Stimulated activated CD8-positive, alpha-beta memory T cell treated with anti-CD3 and anti-CD28 coated beads, Interleukin-2, amount 100 ng/mL, for 48 hours (primary cell): ENCODE data around the gene NHERF1.

ENCODE experiments used
- DNase-seq, 2 donors: peaks; one replicate each; pipeline ENCODE4 v3.0.0-alpha.2; 2020; ENCODE audit warnings: low read depth in 2 of 2

Gene NHERF1

DNA sequence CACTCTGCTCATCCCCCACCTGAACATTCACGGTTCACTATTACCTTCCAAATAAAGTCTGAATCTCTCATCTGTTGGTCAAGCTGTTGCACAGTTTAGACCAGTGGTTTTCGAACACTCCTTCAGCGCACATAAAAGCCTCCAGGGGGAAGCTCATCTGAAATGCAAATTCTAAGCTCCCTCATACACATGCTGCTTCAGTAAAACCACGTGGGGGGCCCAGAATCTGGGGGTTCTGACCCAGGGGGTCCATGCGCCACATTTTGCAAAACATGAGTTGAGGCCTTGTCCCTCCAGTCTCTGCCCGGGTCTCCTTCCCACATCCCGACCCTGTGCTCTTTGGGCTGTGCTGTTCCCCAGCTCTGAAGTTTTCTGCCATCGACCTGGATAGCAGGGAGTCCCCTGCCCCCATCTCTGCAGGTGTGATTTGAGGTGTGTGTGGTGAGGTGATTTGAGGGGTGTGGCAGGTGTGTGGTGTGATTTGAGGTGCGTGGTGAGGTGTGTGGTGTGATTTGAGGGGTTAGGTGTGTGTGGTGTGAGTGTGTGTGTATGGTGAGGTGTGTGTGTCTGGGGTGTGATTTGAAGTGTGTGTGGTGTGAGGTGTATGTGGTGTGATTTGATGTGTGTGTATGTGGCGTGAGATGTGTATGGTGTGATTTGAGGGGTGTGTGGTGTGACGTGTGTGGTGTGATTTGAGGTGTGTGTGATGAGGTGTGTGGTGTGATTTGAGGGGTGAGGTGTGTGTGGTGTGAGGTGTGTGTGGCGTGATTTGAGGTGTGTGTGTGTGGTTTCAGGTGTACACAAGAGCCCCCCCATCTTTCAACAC, 16.2 kb upstream of the NHERF1 start:
- no peak for DNase-seq

DNA sequence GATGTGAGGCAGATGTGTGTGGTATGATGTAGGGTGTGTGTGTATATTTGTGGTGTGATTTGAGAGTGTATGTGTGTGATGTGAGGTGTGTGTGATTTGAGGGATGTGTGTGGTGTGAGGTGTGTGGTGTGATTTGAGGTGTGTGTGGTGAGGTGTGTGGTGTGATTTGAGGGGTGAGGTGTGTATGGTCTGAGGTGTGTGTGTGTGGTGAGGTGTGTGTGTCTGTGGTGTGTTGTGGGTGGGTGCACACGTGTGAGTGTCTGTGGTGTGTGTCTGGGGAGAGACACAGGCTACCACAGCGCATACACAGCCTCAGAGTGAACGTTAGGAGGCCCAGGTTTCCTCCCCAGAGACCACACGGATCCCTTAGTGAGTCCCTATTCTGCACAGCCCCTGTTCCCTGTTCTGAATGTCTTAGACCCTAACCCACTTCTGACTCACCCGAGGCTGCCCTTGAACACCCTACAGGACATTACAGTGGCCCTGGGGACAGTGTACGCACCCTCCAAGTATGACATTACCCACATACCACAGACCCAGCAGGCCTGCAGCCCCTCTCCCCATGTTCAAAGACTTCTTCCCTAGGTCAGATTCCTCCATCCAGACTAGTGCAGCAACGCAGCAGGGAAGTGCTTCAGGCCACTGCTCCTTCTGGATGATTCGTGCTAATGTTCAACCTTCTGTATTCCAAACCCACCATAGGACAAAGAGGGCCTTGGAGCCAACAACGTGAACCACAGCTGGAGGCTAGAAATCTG, 14.9 kb upstream of the NHERF1 start:
- no peak for DNase-seq

DNA sequence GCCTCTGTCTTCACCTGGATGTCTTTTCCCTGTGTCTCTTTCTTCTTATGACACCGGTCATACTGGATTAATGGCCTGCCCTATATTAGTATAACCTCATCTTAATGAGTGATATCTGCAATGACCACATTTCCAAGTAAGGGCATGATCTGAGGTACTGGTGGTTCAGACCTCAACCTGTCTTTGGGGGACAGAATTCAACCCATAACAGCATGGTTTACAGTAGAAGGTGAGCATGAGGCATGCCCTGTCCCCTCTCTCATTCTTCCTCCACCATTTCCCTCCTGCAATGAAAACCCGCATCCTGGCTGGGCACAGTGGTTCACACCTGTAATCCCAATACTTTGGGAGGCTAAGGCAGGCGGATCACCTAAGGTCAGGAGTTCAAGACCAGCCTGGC, 14.2 kb upstream of the NHERF1 start:
- DNase-seq: no peak

DNA sequence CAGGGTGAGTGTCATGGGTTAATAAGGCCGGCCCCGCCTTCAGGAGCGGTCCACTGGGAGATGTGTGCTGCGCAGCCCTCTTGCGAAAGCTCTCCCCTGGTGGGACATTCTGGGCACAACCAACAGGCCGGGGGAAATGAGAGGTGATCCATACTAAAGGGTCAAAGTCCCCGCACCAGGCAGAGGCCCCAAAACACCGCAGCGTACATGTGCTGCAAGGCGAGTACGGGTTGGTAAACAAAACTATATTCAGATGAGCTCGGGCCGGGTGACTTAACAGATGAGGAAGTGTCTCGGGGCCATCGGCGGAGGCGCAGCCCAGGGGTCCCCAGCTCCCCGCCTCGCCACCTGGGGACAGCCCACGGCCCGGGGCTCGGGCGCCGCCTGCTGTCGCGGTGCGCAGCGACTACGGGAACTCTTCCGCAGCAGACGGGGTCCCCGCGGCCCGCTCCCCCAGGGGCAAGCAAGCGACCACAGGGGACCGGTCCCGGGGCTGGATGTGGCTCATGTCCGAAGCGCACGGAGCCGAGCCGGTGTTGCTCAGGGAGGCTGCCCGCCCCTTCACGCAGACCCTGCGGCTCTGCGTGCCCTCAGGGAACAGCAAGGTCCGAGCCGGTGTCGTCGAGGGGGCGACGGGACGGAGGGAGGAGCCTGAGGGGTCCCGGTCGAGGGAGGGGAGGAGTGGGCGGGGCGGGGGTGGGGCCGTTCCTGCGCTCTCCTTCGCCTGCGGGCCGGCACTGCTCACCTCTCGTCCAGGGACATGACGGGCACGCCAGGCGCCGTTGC, 11.7 kb upstream of the NHERF1 start, which contains the start of gene RAB37:
Gene RAB37, plus strand, starts transcription at position 744 of the 786 bp plus-strand sequence. Its CDS starts 17 bp downstream, at position 761.
- DNase-seq: no peak

GRCh38 chr17:74737299-74738050, 11.0 kb upstream of the NHERF1 start:
- no peak for DNase-seq

DNA sequence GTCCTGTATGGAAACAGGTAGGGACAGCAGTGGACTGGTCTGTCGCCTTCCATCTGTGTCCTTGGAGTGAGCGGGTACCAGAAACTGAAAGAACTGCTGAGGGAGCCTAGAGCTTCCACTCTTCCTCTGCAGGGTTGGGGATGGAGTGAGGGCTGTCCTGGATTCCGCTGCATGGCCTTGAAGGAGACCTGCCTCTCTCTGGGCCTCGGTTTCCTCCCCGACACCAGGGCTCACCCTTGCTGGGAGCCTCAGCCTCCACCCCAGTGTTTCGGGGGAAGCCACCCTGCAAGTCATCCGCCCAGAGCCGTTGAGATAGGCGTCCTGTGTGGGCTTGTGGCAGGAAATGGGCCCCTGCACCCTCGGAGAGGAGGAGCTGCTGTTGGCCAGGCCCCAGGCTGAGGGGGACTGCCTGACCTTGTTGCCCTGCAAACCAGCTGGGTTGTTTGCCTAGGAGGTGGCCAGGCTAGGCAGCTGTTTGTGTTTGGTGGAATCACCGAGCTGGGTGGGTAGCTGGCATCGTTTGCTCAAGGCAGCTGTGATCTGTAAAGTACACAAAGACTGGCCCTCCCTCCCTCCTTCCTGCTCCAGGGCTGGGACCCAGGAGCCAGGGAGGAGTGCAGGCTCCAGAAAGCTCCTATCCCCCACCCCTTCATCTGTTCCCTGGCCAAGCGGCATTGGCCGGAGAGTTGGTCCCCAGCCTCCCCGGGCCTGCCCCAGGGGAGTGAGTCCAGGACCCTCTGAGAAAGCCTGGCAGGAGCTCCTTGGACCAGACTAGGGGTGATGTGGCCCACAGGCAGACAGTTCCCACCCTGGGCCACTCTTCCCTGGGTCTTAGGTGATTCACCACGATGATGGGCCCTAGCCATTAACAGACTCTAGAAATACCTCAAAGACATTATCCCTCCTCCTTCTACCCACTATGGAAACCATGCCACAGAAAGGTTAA, 10.1 kb upstream of the NHERF1 start:
- peak; percentile 73 for DNase-seq

GRCh38 chr17:74739227-74739831, 9.1 kb upstream of the NHERF1 start:
- no peak for DNase-seq

DNA sequence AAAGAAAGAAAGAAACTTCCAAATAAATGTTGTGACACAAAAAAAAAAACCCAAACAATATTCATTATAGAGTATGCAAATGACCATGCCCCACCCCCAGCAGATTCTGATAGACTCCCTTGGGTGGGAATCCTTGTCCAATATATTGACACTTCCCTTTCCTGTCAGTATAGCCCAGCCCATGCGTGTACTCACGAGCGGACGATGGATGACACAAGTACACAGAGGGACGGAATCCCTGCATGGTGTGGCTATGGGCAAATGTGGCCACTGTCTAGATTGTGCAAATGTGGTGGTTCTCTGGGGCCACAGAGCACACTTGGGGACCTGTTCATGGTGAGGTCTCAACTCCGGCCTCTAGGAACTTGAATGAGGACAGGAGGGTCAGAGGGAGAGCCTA, 8.3 kb upstream of the NHERF1 start:
- no peak for DNase-seq

DNA sequence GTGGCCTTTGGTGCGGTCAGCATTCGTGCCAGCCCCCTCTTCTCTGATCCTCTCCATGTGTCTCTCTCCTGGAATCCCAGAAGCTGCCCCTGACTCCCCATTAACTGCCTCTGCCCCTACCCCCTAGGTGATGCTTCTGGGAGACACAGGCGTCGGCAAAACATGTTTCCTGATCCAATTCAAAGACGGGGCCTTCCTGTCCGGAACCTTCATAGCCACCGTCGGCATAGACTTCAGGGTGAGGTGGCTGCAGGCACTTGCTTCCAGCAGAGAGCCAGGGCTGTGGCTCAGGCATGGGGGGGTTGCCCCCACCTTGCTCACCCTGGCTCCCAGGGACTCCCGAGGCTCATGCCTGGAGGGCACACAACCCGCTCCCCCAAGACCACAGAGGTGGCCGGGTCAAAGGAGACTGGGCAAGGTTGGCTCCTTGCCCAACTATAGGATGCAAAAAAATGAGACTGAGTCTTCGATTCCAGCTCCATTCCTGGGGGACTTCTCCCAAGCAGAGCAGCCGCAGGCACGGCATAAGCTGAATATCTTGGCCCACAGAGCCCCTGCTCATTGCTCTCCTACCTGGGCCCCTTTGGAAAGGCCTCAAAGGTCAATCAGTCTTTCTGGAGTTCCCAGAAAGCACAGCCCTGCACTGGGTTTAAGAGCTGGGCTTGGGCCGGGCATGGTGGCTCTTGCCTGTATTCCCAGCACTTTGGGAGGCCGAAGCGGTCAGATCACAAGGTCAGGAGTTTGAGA, 7.6 kb upstream of the NHERF1 start:
- no peak for DNase-seq

DNA sequence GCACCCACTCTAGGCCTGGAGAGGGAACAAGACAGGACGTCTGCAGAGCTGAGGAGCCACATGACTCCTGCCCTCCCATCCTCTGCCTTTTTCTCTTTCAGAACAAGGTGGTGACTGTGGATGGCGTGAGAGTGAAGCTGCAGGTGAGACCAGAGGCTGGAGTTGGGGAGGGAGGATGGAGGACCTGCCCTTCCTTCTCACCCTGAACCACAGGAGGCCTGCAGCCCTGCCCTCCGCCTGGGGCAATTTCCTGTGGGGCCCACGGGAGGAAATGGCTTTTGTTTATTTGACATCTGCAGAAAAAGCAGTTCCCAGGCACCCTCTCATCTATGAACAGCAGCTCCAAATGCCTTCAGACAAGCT, 6.3 kb upstream of the NHERF1 start:
- no peak for DNase-seq

DNA sequence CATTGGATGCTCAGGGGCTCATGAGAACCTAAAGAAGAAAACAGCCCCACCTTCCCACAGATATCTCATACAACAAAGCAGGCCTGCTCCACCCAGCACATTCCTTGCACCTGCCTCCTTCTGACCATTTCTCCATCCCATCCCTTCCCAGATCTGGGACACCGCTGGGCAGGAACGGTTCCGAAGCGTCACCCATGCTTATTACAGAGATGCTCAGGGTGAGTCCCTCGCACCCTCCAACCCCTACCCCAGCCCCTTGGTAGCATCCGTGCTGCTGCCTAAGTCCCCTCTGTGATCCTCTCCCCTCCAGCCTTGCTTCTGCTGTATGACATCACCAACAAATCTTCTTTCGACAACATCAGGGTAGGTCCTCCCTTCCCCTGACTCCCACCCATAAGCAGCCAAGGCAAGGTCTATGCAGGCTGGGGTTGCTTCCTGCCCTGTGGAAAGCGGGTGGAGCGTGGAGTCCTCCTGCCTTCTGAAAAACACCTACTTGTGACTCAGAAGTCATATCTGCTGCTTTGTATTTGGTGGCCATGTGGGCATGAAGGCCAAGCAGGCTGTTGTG, 5.4 kb upstream of the NHERF1 start:
- DNase-seq: no peak

DNA sequence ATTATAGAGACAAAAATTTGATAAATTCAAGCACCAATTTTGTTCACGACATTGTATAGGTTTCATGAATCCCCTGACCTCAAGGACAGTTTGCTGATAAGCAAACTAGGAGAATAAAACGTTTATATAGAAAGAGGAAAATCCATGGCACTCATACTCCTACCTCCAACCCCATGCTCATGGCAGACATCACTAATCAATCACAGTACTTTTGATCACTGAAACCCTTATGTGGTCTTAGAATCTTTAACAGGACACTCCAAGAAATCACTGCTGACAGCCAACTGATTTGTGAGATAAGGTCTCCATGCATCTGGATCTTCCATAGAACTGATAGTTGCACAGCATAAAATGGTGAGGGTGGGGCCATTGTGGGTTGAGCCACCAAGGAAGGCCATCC, 4.7 kb upstream of the NHERF1 start:
- DNase-seq: no peak

DNA sequence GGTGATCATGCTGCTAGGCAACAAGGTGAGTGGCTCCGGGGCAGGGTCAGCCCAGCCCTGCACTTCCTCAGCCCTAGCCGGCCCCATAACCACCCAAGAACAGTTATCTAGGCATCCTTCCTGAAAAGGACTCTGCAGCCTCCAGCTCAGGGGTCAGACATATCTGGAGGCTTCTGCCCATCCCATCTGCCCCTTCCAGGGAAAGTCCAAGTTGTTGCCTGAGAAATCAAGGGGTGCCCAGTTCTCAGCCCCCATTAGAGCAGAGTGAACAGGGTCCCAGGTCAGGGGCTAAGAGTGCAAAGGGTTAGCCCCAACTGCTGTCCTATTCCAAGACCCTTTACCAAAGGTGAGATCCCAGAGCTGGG, 4.1 kb upstream of the NHERF1 start:
- DNase-seq: no peak

DNA sequence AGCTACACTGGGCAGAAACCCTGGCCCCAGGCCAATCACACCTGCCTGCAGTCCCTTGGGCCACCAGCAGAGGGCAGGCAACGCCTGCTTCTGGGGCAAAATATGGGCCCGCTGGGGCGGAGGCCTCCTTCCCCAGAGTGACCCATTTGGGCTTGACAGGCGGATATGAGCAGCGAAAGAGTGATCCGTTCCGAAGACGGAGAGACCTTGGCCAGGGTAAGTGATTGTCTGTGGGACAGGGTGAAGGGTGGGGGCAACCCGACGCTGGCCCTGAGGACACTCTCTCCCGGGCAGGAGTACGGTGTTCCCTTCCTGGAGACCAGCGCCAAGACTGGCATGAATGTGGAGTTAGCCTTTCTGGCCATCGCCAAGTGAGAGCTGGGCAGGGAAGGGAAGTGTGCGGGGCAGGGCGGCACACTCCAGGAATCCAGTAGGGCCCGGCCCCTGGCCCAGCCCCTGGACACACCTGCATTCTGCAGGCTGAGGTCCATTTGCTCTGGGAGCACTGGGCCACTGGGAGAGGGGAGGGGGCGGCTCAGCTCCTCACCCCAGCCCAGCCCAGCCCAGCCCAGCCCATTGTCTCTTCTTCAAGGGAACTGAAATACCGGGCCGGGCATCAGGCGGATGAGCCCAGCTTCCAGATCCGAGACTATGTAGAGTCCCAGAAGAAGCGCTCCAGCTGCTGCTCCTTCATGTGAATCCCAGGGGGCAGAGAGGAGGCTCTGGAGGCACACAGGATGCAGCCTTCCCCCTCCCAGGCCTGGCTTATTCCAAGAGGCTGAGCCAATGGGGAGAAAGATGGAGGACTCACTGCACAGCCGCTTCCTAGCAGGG, 3.5 kb upstream of the NHERF1 start:
- peak; percentile 79 to 82 for DNase-seq

GRCh38 chr17:74745548-74746177, 2.8 kb upstream of the NHERF1 start:
- no peak for DNase-seq

DNA sequence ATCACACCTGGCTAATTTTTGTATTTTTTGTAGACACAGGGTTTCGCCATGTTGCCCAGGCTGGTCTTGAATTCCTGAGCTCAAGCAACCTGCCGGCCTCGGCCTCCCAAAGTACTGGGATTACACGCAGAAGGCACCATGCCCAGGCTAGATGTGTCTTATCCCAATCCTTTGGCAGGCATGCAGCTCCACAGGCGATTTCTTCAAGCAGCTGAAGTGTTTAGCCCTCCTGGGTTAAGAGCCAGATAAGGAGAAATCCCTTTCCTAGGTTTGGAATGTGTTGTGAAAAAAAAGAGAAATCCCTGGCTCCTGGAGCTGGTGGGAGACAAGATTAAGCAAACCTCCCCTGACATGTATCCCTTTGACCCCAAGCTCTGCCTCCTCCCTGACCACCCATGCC, 2.1 kb upstream of the NHERF1 start:
- no peak for DNase-seq

GRCh38 chr17:74746922-74747321, 1.5 kb upstream of the NHERF1 start:
- DNase-seq: no peak

DNA sequence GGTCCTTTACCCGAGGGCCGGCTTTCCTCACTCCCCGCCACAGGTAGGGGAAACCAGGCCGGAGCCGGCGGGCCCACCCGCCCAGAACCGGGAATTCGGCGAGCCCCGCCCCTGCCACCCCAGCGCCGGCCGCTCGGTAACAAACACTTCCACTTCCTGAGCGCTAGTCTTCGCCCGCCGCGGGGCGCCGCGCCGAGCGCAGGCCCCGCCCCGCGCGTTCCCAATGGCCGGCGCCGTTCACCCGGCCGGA, 224 bp upstream of the NHERF1 start:
- DNase-seq: no peak
